HG03571 (cell line): Measurements from ENCODE around the gene PPA1.
"Not testable (repeated sequence)": the region's sequence is repeated elsewhere in the genome, so short reads cannot be mapped to it uniquely, and the experiment has no call there.

Source experiments
- ATAC-seq: cut with Tn5 transposase; IDR thresholded peaks from one replicate; pipeline ENCODE4 v1.9.1; 2021; ENCODE audit not compliant: unreplicated experiment

Gene PPA1

DNA sequence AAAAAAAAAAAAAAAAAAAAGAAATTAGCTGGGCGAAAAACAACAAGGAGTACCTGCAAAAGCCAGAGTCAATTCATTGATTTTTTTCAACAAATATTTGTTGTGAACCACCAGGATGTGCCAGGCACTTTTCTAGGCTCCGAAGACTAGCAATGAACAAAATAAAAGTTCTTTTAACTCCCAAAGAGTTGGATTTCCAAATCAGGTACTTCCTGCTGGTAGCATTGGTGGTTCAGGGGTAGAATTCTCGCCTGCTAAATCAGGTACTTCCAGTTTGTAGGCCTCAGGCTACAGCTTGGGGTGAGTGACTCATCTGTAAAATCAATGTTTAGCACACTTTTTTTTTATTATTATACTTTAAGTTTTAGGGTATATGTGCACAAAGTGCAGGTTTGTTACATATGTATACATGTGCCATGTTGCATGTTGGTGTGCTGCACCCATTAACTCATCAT lies 10.9 kb downstream of the PPA1 start:
- no peak for ATAC-seq

GRCh38 chr10:70221030-70221429 lies 12.2 kb downstream of the PPA1 start:
- no peak for ATAC-seq

GRCh38 chr10:70212879-70213278 lies 20.4 kb downstream of the PPA1 start:
- no peak for ATAC-seq

DNA sequence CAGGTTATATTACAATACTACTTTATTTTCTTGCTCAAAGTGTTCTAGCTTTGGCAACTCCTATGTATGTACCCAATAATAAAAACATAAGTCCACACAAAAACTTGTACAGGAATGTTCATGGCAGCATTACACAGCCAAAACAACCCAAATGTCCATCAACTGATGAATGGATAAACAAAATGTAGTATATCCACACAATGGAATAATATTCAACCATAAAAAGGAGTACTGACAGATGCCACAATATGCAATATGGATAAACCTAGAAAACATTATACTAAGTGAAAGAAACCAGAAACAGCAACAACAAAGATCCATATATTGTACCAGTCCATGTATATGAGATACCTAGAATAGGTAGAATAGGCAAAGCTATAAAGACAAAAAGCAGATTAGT lies 21.0 kb downstream of the PPA1 start:
- no peak for ATAC-seq

DNA sequence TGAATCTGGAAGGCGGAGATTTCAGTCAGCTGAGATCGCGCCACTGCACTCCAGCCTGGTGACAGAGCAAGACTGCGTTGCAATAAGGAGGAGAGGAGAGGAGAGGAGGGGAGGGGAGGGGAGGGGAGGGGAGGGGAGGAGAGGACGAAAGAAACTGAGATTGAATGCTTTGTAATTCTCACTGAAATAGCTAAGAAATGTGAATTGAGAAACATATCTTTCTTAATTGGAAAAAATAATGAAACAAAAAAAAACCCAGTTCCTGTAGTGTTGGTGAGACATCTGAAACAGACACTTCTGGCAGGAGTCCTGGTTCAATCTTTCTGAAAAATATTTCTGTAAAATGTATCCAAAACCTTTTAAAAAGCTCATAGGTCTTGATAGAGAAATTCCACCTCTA lies 26.5 kb downstream of the PPA1 start:
- no peak for ATAC-seq

DNA sequence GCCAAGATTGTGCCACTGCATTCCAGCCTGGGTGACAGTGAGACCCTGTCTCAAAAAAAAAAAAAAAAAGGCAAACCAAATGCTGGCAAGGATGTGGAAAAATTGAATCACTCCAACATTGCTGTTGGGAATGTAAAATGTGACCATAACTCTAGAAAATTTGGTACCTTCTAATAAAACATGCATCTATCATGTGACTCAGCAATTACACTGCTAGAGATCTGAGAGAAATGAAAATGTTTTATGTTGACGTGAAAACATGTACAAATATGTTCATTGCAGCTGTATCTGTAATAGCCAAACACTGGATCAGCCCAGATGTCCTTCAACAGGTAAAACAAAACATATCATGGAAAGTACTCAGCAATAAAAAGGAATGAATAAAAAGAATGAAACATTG lies 32.1 kb downstream of the PPA1 start:
- ATAC-seq, result no peak

DNA sequence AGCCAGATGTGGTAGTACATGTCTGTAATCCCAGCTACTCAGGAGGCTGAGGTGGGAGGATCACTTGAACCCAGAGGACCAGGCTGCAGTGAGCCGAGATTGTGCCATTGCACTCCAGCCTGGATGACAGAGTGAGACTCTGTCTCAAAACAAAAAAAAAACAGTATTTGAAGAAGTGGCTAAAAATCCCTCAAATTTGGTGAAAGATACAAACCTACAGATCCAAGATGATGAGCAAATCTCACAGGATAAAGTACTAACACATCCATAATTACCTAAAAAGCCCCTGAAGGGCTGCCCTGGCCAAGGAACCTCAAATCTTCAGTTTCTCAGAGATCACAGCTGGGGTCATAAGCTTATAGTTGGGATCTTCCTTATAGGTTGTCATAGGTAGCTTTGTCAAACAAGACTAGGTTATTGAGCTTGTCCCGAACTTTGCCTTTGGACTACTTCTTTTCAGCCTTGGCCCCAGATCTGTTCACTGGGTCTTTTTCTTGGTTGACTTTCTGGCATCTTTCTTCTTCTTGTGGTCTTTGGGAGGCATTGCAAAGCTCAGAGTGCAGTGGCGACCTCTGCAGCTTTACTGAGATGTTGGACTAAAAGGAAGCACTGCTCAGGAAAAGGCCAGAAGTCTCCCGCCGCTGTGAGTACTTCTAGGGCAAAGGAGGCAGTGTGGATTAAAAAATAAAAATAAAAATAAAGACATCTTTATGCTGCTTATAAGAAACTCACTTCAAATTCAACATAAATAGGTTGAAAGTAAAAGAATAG lies 34.3 kb downstream of the PPA1 start:
- ATAC-seq, result no peak

DNA sequence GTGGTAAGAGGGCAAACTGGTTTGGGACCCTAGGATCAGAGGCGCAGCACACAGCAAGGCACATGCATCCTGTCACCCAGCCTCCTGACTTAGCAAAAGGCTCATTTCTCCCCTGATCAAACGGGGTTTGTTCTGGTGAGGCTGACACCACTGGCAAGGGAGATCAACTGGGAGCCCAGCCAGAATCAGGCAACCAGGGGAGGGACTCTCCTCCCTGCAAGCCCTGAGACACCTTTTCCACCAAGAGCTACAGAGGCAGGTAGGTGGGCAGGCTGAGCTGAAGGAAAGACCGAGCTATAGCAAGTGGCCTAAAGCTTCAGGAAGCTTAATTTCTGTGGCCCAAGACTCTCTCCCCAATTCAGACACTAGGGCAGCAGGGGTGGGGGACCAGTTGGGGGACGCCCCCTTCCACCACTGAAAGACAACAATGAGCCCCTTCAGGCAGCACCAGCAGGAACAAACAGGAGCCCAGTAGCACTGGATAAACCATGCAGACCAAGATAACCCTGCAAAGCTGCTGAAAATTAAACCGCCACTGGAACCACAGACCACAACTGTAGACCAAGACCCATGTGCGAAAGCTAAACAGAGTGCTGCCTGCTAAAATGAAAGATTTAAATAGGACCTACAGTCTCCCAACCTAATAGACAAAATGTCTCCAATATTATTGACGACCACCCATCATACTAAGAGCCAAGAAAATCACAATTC lies 35.8 kb downstream of the PPA1 start:
- ATAC-seq, result no peak

DNA sequence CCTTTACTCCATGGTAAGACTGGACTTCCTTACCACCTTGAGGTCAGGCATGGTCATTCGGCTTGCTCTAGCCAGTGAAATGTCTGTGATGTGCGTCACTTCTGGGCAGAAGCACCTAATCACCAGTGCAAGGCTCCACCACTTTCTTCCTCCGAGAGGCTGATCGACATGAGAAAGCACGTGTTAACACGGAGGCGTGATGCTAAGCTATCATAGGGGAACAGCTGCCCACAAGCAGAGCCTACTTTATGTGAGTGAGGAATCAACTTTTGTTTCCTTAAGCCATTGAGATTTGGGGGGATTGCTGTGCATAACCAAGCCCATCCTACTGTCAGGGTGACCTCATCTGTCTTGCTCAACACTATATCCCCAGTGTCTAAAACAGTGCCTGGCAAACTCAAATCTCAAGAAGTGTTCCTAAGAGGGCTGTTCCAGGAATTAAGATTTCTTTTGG lies 39.8 kb downstream of the PPA1 start:
- no peak for ATAC-seq

DNA sequence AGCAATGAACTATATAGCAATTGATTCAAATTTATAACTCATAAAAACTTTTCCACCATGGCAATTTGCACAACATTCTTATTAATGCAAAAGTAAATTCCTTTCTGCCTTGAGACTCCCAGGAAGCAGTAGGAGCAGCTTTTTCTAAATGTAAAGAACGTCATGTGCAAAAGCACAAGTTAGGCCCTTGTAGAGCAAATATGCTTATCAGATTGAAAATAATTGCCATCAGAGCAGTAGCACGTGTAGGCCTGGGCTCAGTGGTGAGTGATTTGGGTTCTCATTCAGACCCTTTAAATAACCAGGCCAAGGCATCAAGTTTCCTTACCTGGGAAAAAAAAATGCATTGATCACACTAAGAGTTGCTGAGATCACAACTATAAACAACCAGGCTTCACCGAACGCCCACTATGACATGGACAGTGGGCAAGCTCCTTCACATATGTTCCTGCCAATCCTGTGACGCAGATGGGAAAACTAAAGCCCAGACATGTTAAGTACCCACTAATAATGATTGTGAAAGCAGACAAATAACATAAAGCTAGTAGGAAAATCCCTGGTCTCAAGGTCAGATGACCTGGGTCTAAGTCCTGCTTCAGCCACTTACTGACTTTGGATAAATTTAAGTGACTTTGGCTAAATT lies 40.8 kb downstream of the PPA1 start:
- no peak for ATAC-seq

DNA sequence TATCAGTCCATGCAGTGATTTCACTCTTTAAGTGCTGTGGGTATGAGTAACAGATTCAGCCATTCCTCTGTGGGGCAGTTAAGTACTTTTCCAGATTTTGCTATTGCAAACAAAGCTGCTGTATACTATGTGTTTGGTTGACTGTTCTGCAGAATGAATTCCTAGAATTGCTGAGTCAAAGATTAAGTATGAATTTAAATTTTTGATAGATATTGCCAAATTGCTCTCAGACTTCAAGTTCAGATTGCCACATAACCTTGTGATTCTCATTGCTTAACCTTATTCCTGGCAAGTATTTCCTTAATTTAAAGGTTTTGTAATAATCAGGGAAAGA lies 41.3 kb downstream of the PPA1 start:
- no peak for ATAC-seq

DNA sequence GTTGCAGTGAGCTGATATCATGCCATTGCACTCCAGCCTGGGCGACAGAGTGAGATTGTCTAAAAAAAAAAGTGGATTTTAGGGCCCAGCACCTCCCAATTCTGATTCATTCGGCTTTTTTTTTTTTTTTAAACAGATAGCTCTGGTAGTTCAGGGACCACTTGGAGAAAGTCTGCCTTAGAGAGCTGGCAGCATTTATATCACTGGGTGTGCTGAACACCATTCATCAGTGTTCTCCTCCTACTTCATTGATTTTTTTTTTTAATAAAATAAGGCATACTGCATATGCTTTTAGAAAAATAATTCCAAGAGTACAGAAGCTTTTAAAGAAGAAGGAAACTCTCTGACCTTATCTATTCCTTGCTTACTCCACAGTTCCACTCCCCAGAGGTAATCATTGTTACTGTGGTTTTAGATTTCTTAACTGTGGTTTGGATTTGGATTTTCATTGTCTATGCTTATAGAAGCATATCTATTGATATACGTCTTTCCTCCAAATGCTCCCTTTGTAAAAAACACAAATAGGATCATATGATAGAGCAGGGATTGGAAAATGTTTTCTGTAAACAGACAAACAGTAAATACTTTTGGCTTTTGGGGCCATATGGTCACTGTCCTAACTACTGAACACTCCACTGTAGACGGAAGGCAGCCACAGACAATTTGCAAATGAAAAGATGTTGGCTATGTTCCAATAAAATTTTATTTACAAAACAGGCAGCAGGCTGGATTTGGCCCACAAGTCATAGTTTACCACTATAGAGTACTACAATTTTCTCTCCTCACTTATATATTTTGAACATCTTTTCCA lies 41.9 kb downstream of the PPA1 start:
- no peak for ATAC-seq

- ATAC-seq, result no peak
Observed at GRCh38 chr10:70190581-70190980, 42.6 kb downstream of the PPA1 start.

GRCh38 chr10:70190102-70190501 lies 43.1 kb downstream of the PPA1 start:
- ATAC-seq, result no peak

GRCh38 chr10:70188768-70189167 lies 44.5 kb downstream of the PPA1 start:
- no peak for ATAC-seq

DNA sequence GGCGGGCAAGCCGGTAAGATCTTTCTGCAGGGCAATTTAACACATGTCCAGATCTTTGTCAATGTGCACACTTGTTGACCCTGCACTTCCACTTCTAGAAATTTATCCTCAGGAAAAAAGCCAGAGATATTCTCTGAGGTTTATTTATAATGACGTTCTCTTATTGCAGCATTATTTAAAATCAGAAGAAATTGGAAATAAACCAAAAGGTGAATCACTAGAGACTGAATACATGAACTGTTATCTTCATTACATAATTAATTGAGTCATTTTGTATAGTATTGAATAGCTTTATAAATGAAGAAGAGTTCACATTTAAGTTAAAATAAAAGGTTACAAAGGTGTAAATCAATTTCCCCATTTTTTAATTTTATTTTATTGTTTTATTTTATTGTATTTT lies 46.7 kb downstream of the PPA1 start:
- ATAC-seq, result no peak

GRCh38 chr10:70186090-70186489 lies 47.1 kb downstream of the PPA1 start:
- no peak for ATAC-seq

DNA sequence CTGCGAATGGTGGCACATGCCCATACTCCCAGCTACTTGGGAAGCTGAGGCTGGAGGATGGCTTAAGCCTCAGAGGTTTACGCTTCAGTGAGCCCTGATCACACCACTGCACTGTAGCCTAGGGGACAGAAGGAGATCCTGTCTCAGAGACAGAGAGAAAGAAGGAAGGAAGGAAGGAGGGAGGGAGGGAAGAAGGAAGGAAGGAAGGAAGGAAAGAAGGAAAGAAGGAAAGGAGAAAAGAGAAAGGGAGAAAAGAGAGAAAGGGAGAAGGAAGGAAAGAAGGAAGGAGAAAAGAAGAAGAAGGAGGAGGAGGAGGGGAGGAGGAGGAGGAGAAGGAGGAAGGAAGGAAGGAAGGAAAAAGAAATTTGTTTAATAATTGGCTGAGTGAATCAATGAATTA lies 49.9 kb downstream of the PPA1 start:
- ATAC-seq, result no peak

DNA sequence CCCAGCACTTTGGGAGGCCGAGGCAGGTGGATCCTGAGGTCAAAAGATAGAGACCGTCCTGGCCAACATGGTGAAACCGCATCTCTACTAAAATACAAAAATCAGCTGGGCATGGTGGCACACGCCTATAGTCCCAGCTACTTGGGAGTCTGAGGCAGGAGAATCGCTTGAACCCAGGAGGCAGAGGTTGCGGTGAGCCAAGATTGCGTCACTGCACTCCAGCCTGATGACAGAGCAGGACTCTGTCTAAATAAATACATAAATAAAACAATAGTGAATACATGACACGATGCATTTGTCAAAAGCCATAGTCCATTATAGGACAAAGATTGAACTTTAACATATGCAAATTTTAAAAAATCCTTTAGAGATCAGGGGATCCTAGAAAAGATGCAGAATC lies 54.0 kb downstream of the PPA1 start:
- ATAC-seq, result not testable (repeated sequence)

DNA sequence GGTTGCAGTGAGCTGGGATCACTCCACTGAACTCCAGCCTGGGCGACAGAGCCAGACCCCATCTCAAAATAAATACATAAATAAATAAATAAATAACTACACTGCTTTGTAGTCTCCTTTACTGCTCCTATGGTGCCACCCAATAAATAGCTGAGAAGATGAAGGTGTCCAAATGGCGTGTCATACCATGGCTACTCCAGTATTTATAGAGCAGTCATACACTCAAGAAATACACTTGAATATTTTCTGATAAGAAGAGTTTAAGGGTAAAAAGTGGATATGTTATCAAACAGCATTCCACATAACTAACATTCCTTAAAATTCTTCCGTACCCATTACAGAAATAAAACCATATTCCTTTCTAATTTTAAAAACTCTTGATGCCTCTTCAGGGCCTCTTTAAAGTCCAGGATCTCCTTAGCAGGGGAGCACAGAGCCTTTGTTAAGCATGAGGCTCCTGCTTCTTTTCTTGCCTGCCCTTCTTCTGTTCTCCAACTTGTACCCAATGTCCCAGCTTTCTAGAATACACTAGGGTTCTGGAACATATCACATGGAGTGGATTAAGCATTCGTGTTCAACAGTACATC lies 55.0 kb downstream of the PPA1 start:
- ATAC-seq, result no peak

DNA sequence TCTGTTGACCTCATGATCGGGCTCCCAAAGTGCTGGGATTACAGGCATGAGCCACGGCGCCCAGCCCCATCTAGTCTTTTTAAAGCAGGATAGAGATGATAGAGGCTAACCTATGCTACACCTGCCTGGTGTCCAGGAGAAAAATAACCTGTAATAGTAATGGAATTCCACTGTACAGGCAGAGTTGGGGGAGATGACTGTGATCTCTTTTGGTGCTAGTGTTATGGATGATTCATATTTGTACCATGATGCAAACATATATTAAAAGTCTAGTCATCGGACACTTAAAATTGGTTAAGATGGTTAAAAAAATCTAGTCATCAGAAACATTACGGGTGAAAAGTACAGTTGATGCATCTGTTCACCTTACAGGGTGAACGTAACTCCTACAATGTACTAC lies 56.8 kb downstream of the PPA1 start:
- ATAC-seq, result no peak
